HCT116 (cell line): ENCODE results near the gene CPNE4. TPM values are rescaled to one million over a fixed set of nuclear protein-coding genes. Genes with fewer than 3 reads are reported as not detected.

Source experiments
- ATAC-seq: fragments of 200-7000 bp; cut with Tn5 transposase; 2 replicates; pipeline ENCODE4 v1.9.1; 2020; ENCODE audit warnings: mild to moderate bottlenecking, moderate library complexity
- BruUV-seq: library from RNA; stranded (reverse); fragments of 400-500 nt; replicated peaks from 2 replicates; lab custom pipeline; 2021; lab: Mats Ljungman, UMichigan
- CTCF ChIA-PET: fragments of 300-600 bp; sonication (Branson Sonifier 250); formaldehyde crosslinking; loops from one replicate; lab custom pipeline; 2021; ENCODE audit warnings: antibody characterized with exemption; lab: Charles Lee
- POLR2A ChIA-PET: fragments of 300-600, 350-600 bp; sonication (Branson Sonifier 250); formaldehyde crosslinking; loops from one replicate; lab custom pipeline; 2021; ENCODE audit warnings: antibody characterized with exemption; lab: Charles Lee
- RAD21 ChIA-PET, 2 experiments: fragments of 300-600 bp; sonication (Branson Sonifier 250); formaldehyde crosslinking; loops; one replicate each; lab custom pipeline; 2023; ENCODE audit warnings: low total read pairs in 2 of 2; ENCODE audit not compliant: uncharacterized antibody in 2 of 2, unreplicated experiment in 2 of 2, low non-redundant PET in 1 of 2; lab: Charles Lee
- DNase-seq: peaks from one replicate; pipeline ENCODE4 v3.0.0-alpha.2; 2010; ENCODE audit warnings: low read depth, low spot score
- H2AFZ ChIP-seq: fragments of 200-600 bp; shearing (Covaris generic), sonication (generic); 2 replicates; pipeline ENCODE4 v1.6.1; 2017; ENCODE audit warnings: low read depth, mixed run types, mixed read lengths, antibody characterized with exemption, low read length; ENCODE audit not compliant: poor library complexity, severe bottlenecking
- H3K27ac ChIP-seq: 2 replicates; pipeline ENCODE4 v1.5.1; 2012; ENCODE audit warnings: low read depth, low read length
- H3K27me3 ChIP-seq: fragments of 200-600 bp; sonication (generic); 2 replicates; pipeline ENCODE4 v1.6.1; 2016; ENCODE audit warnings: mixed run types, low read length, mixed read lengths; ENCODE audit not compliant: insufficient read depth
- H3K36me3 ChIP-seq, 2 experiments: fragments of 200-500 bp in 1 of 2; fragments of 200-600 bp in 1 of 2; sonication (Bioruptor generic) in 1 of 2; sonication (generic) in 1 of 2; 2 replicates each; pipeline versions ENCODE4 v1.5.1 to v1.6.1; 2014 to 2016; ENCODE audit warnings: low read length in 2 of 2, inconsistent platforms in 1 of 2, mixed read lengths in 1 of 2, mixed run types in 1 of 2; ENCODE audit not compliant: insufficient read depth in 2 of 2, control insufficient read depth in 1 of 2
- H3K4me1 ChIP-seq, 2 experiments: fragments of 200-600 bp in 1 of 2; sonication (generic) in 1 of 2; 2 replicates each; pipeline versions ENCODE4 v1.5.1 to v1.6.1; 2012 to 2017; ENCODE audit warnings: low read length in 2 of 2, inconsistent platforms in 1 of 2, mild to moderate bottlenecking in 1 of 2, mixed read lengths in 1 of 2, mixed run types in 1 of 2, moderate library complexity in 1 of 2; ENCODE audit not compliant: insufficient read depth in 2 of 2, control insufficient read depth in 1 of 2
- H3K4me2 ChIP-seq: fragments of 200-600 bp; sonication (generic); 2 replicates; pipeline ENCODE4 v1.6.1; 2017; ENCODE audit warnings: mixed run types, low read length, mixed read lengths
- H3K4me3 ChIP-seq, 2 experiments: fragments of 200-600 bp in 1 of 2; sonication (generic) in 1 of 2; replicated peaks in 1 of 2; 2 replicates each; pipeline ENCODE4 v1.5.1; 2011 to 2016; ENCODE audit warnings: low read length in 2 of 2, control low read depth in 1 of 2, low read depth in 1 of 2, mild to moderate bottlenecking in 1 of 2, mixed read lengths in 1 of 2, mixed run types in 1 of 2
- H3K79me2 ChIP-seq: fragments of 200-600 bp; sonication (generic); 2 replicates; pipeline ENCODE4 v1.6.1; 2017; ENCODE audit warnings: mild to moderate bottlenecking, mixed run types, low read length, moderate library complexity, mixed read lengths; ENCODE audit not compliant: insufficient read depth
- H3K9ac ChIP-seq: fragments of 200-600 bp; sonication (generic); 2 replicates; pipeline ENCODE4 v1.6.1; 2016; ENCODE audit warnings: low read length, mixed read lengths
- H3K9me2 ChIP-seq: fragments of 200-600 bp; sonication (generic), shearing (Covaris generic); 2 replicates; pipeline ENCODE4 v1.6.1; 2017; ENCODE audit warnings: mixed run types, mild to moderate bottlenecking, moderate library complexity; ENCODE audit not compliant: insufficient read depth
- H3K9me3 ChIP-seq, 2 experiments: fragments of 200-500 bp in 1 of 2; fragments of 200-600 bp in 1 of 2; sonication (Bioruptor generic) in 1 of 2; sonication (generic) in 1 of 2; 2 replicates each; pipeline ENCODE4 v1.6.1; 2014 to 2017; ENCODE audit warnings: low read length in 2 of 2, mixed read lengths in 2 of 2, inconsistent platforms in 1 of 2, low read depth in 1 of 2, mild to moderate bottlenecking in 1 of 2, mixed run types in 1 of 2, moderate library complexity in 1 of 2; ENCODE audit not compliant: control insufficient read depth in 1 of 2, insufficient read depth in 1 of 2
- H4K20me1 ChIP-seq: fragments of 200-600 bp; sonication (generic), shearing (Covaris generic); 2 replicates; pipeline ENCODE4 v1.6.1; 2017; ENCODE audit warnings: mixed run types, mild to moderate bottlenecking, moderate library complexity; ENCODE audit not compliant: insufficient read depth
- ATF3 ChIP-seq: IDR thresholded peaks from 2 replicates; pipeline ENCODE4 v1.6.1; 2012
- CBX3 ChIP-seq: IDR thresholded peaks from 2 replicates; pipeline ENCODE4 v1.6.1; 2012; ENCODE audit warnings: low read depth
- CEBPB ChIP-seq: IDR thresholded peaks from 2 replicates; pipeline ENCODE4 v1.6.1; 2012; ENCODE audit warnings: low read depth
- EZH2 ChIP-seq: fragments of 200-600 bp; sonication (generic); IDR thresholded peaks from 2 replicates; pipeline ENCODE4 v1.6.1; 2017; ENCODE audit warnings: antibody characterized with exemption, mixed run types
- EZH2phosphoT487 ChIP-seq: fragments of 200-600 bp; IDR thresholded peaks from 2 replicates; pipeline ENCODE4 v1.6.1; 2018; ENCODE audit warnings: antibody characterized with exemption, borderline replicate concordance
- FOSL1 ChIP-seq: IDR thresholded peaks from 2 replicates; pipeline ENCODE4 v1.6.1; 2012; ENCODE audit warnings: low read depth
- JUND ChIP-seq: IDR thresholded peaks from 2 replicates; pipeline ENCODE4 v1.6.1; 2012
- POLR2A ChIP-seq: IDR thresholded peaks from 2 replicates; pipeline ENCODE4 v1.7.0; 2011; ENCODE audit warnings: borderline replicate concordance; ENCODE audit not compliant: insufficient read depth, insufficient read length; ENCODE audit errors: extremely low read depth
- RAD21 ChIP-seq: IDR thresholded peaks from 2 replicates; pipeline ENCODE4 v1.6.1; 2012; ENCODE audit warnings: low read depth, mild to moderate bottlenecking
- SIN3A ChIP-seq: IDR thresholded peaks from 2 replicates; pipeline ENCODE4 v1.6.1; 2012; ENCODE audit warnings: low read depth
- SRF ChIP-seq: IDR thresholded peaks from 2 replicates; pipeline ENCODE4 v1.6.1; 2012; ENCODE audit warnings: low read depth
- TCF7L2 ChIP-seq: IDR thresholded peaks from 2 replicates; pipeline ENCODE4 v1.7.0; 2011; ENCODE audit warnings: borderline replicate concordance, inconsistent platforms; ENCODE audit not compliant: insufficient read depth, insufficient read length; ENCODE audit errors: extremely low read depth
- YY1 ChIP-seq: IDR thresholded peaks from 2 replicates; pipeline ENCODE4 v1.6.1; 2011; ENCODE audit warnings: low read length, low read depth, moderate library complexity, mild to moderate bottlenecking; ENCODE audit not compliant: insufficient replicate concordance; ENCODE audit errors: extremely low read depth
- ZBTB33 ChIP-seq: IDR thresholded peaks from 2 replicates; pipeline ENCODE4 v1.6.1; 2011; ENCODE audit warnings: mild to moderate bottlenecking, low read length, moderate library complexity; ENCODE audit not compliant: insufficient replicate concordance; ENCODE audit errors: extremely low read depth
- ZFX ChIP-seq: fragments of 450-650 bp; IDR thresholded peaks from 2 replicates; pipeline ENCODE4 v1.6.1; 2017
- intact Hi-C: fragments of 100-400 bp; cut with micrococcal nuclease; formaldehyde crosslinking; loops from 2 replicates; pipeline ENCODE4 v1.10.0; 2022
- total RNA-seq: library from RNA; stranded (reverse); gene quantifications from one replicate; pipeline ENCODE4 v1.2.1, GENCODE V29; 2021; ENCODE audit not compliant: unreplicated experiment

The CPNE4 gene
- total RNA-seq, 1 experiment from 2014 or later: not detected

- TF ChIP-seq ZFX (no peak), POLR2A (no peak), JUND (no peak)
These were observed 58.4 kb downstream of the CPNE4 start (continued) for GRCh38 chr3:131976448-131976847.

DNA sequence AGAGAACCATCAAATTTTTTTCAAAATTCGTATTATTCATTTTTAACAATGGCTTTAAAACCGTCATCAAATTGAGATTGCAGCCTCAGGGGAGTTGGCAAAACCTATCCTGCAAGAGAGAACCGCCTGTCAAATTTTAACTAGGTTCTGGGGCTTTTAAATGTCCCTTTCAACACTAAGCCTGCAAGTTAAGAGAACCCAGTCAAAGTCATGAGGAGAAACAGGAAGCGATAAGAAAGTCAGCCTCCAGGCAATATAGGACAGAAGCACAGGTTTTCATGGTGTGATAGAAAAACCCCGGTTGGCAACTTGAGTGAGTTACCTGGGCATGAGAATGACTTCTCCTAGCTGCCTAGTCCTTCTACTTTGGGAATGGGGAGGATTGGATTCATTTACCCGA lies 59.8 kb downstream of the CPNE4 start:
- Histone ChIP-seq H3K27ac (no peak overlapping the region), H3K4me1 (no peaks in the 10 kb centered on the region), H3K79me2 (no peaks in the 10 kb centered on the region), H3K36me3 (no peaks in the 10 kb centered on the region), H3K4me2 (no peak overlapping the region), H3K9me3 (no peaks in the 10 kb centered on the region), H4K20me1 (no peaks in the 10 kb centered on the region), H3K9me2 (no peaks in the 10 kb centered on the region), H3K9ac (no peak overlapping the region), H2AFZ (no peak overlapping the region), H3K27me3 (peaks cover 4% of the 10 kb centered on the region; the same call in 1 of the 2 replicates), H3K4me3 (no peak overlapping the region)
- ChIA-PET CTCF (no interaction called here), POLR2A (no interaction called here), RAD21 (no interaction called here)
- ATAC-seq (no peak), DNase-seq (no peak)
- TF ChIP-seq TCF7L2 (no peak), RAD21 (no peak), JUND (no peak), ZBTB33 (no peak), CBX3 (no peak), EZH2phosphoT487 (no peak), CEBPB (no peak), SRF (no peak), POLR2A (no peak), YY1 (no peak), SIN3A (no peak), ATF3 (no peak), FOSL1 (no peak), EZH2 (no peak)
- no TSS peak for BruUV-seq
- intact Hi-C loops: no loop called here
